HL-60 (cell line): Measurements from ENCODE around the gene GOLPH3.

Source experiments
- CTCF ChIP-seq: IDR thresholded peaks from one replicate; pipeline ENCODE4 v1.5.1; 2011; ENCODE audit warnings: low read length, control low read depth, inconsistent platforms; ENCODE audit not compliant: insufficient read depth
- POLR2AphosphoS5 ChIP-seq: IDR thresholded peaks from 2 replicates; pipeline ENCODE4 v1.6.1; 2012; ENCODE audit warnings: low read depth
- SPI1 ChIP-seq: IDR thresholded peaks from 2 replicates; pipeline ENCODE4 v1.6.1; 2012; ENCODE audit warnings: low read depth, mild to moderate bottlenecking, borderline replicate concordance

GRCh38 chr5:32123889-32124676, 50.0 kb downstream of the GOLPH3 start:
- TF ChIP-seq CTCF (no peak), POLR2AphosphoS5 (no peak), SPI1 (no peak)
